T-helper 2 cell treated with Interferon-gamma antibody and Interleukin-4, amounts not matched to agents 5 μg/mL and 100 μg/mL, for 36 hours (primary cell): ENCODE measurements around the gene HPCAL1.

ENCODE experiments used
- DNase-seq: peaks from one replicate; pipeline ENCODE4 v3.0.0; 2021; ENCODE audit warnings: low spot score
- H3K27ac Mint-ChIP-seq: one replicate; pipeline ENCODE4 v1.8.0; 2021; ENCODE audit warnings: mild to moderate bottlenecking, mixed read lengths
- H3K27me3 Mint-ChIP-seq: one replicate; pipeline ENCODE4 v1.8.0; 2021; ENCODE audit warnings: low read depth, mixed read lengths
- H3K36me3 Mint-ChIP-seq: one replicate; pipeline ENCODE4 v1.8.0; 2021; ENCODE audit warnings: low read depth, mixed read lengths
- H3K4me1 Mint-ChIP-seq: one replicate; pipeline ENCODE4 v1.8.0; 2021; ENCODE audit warnings: low read depth, mixed read lengths
- H3K4me3 Mint-ChIP-seq: one replicate; pipeline ENCODE4 v1.8.0; 2022; ENCODE audit warnings: mild to moderate bottlenecking, moderate library complexity, mixed read lengths
- H3K9me3 Mint-ChIP-seq: one replicate; pipeline ENCODE4 v1.8.0; 2021; ENCODE audit warnings: mixed read lengths

The HPCAL1 gene

GRCh38 chr2:10354399-10354798, 51.7 kb downstream of the HPCAL1 start:
- Mint-ChIP-seq H3K27ac (no peak overlapping the region), H3K9me3 (no peaks in the 10 kb centered on the region), H3K4me1 (peaks cover 17% of the 10 kb centered on the region), H3K36me3 (peaks cover 4% of the 10 kb centered on the region), H3K4me3 (no peak overlapping the region), H3K27me3 (no peaks in the 10 kb centered on the region)
- DNase-seq, result no peak

GRCh38 chr2:10355471-10356438, 53.1 kb downstream of the HPCAL1 start:
- Mint-ChIP-seq H3K9me3 (no peaks in the 10 kb centered on the region), H3K27ac (no peak overlapping the region), H3K4me3 (no peak overlapping the region)

GRCh38 chr2:10356439-10356811, 53.7 kb downstream of the HPCAL1 start:
- Mint-ChIP-seq H3K9me3 (no peaks in the 10 kb centered on the region), H3K36me3 (peaks cover 6% of the 10 kb centered on the region), H3K27me3 (no peaks in the 10 kb centered on the region), H3K27ac (no peak overlapping the region), H3K4me1 (peaks cover 8% of the 10 kb centered on the region), H3K4me3 (no peak overlapping the region)
- DNase-seq, result no peak

More at GRCh38 chr2:10355471-10356438, 53.1 kb downstream of the HPCAL1 start:
- no peaks in the 10 kb centered on the region for H3K27me3 Mint-ChIP-seq
- H3K36me3 Mint-ChIP-seq, result peaks cover 5% of the 10 kb centered on the region
- no peak for DNase-seq
- H3K4me1 Mint-ChIP-seq, result peaks cover 13% of the 10 kb centered on the region

GRCh38 chr2:10357193-10358169, 54.8 kb downstream of the HPCAL1 start:
- Mint-ChIP-seq H3K27ac (no peak overlapping the region), H3K4me1 (peaks cover 6% of the 10 kb centered on the region)

GRCh38 chr2:10359246-10359645, 56.5 kb downstream of the HPCAL1 start:
- H3K4me1 Mint-ChIP-seq, result peaks cover 4% of the 10 kb centered on the region
- no peak overlapping the region for H3K27ac Mint-ChIP-seq
- no peak overlapping the region for H3K4me3 Mint-ChIP-seq
- no peak for DNase-seq
- H3K27me3 Mint-ChIP-seq, result no peaks in the 10 kb centered on the region
- peaks cover 6% of the 10 kb centered on the region for H3K36me3 Mint-ChIP-seq
- no peaks in the 10 kb centered on the region for H3K9me3 Mint-ChIP-seq

More at GRCh38 chr2:10357193-10358169, 54.8 kb downstream of the HPCAL1 start:
- DNase-seq, result no peak
- H3K27me3 Mint-ChIP-seq, result no peaks in the 10 kb centered on the region
- no peaks in the 10 kb centered on the region for H3K9me3 Mint-ChIP-seq
- H3K4me3 Mint-ChIP-seq, result no peak overlapping the region
- peaks cover 6% of the 10 kb centered on the region for H3K36me3 Mint-ChIP-seq

- DNase-seq, result no peak
- peaks cover 3% of the 10 kb centered on the region for H3K36me3 Mint-ChIP-seq
- peaks cover 4% of the 10 kb centered on the region for H3K4me1 Mint-ChIP-seq
- no peak overlapping the region for H3K27ac Mint-ChIP-seq
- H3K27me3 Mint-ChIP-seq, result no peaks in the 10 kb centered on the region
- no peaks in the 10 kb centered on the region for H3K9me3 Mint-ChIP-seq
- H3K4me3 Mint-ChIP-seq, result no peak overlapping the region
Observed at GRCh38 chr2:10359731-10360329, 57.1 kb downstream of the HPCAL1 start.

GRCh38 chr2:10360460-10360849, 57.8 kb downstream of the HPCAL1 start:
- Mint-ChIP-seq H3K4me1 (peaks cover 4% of the 10 kb centered on the region), H3K27ac (peak overlapping the region; percentile 32), H3K36me3 (peaks cover 2% of the 10 kb centered on the region), H3K4me3 (no peak overlapping the region), H3K27me3 (no peaks in the 10 kb centered on the region), H3K9me3 (no peaks in the 10 kb centered on the region)
- DNase-seq, result no peak

- peaks cover 4% of the 10 kb centered on the region for H3K4me1 Mint-ChIP-seq
- no peak for DNase-seq
- H3K4me3 Mint-ChIP-seq, result no peak overlapping the region
- peaks cover 2% of the 10 kb centered on the region for H3K36me3 Mint-ChIP-seq
- no peaks in the 10 kb centered on the region for H3K9me3 Mint-ChIP-seq
- H3K27me3 Mint-ChIP-seq, result no peaks in the 10 kb centered on the region
- peak overlapping the region; percentile 32 for H3K27ac Mint-ChIP-seq
Observed at GRCh38 chr2:10360850-10361588, 58.3 kb downstream of the HPCAL1 start.

- no peak overlapping the region for H3K27ac Mint-ChIP-seq
- DNase-seq, result no peak
- peaks cover 2% of the 10 kb centered on the region for H3K4me1 Mint-ChIP-seq
- H3K4me3 Mint-ChIP-seq, result no peak overlapping the region
- no peaks in the 10 kb centered on the region for H3K9me3 Mint-ChIP-seq
- peaks cover 2% of the 10 kb centered on the region for H3K36me3 Mint-ChIP-seq
- H3K27me3 Mint-ChIP-seq, result no peaks in the 10 kb centered on the region
Observed at GRCh38 chr2:10362096-10362897, 59.6 kb downstream of the HPCAL1 start.

GRCh38 chr2:10362898-10363454, 60.3 kb downstream of the HPCAL1 start:
- no peaks in the 10 kb centered on the region for H3K9me3 Mint-ChIP-seq
- H3K27me3 Mint-ChIP-seq, result no peaks in the 10 kb centered on the region
- peaks cover 2% of the 10 kb centered on the region for H3K4me1 Mint-ChIP-seq
- DNase-seq, result no peak
- no peak overlapping the region for H3K4me3 Mint-ChIP-seq
- H3K36me3 Mint-ChIP-seq, result peaks cover 2% of the 10 kb centered on the region
- H3K27ac Mint-ChIP-seq, result no peak overlapping the region

GRCh38 chr2:10363861-10364610, 61.3 kb downstream of the HPCAL1 start:
- Mint-ChIP-seq H3K9me3 (no peaks in the 10 kb centered on the region), H3K27me3 (no peaks in the 10 kb centered on the region), H3K4me1 (peaks cover 2% of the 10 kb centered on the region), H3K27ac (no peak overlapping the region), H3K4me3 (no peak overlapping the region), H3K36me3 (peaks cover 2% of the 10 kb centered on the region)
- no peak for DNase-seq

GRCh38 chr2:10365412-10365811, 62.7 kb downstream of the HPCAL1 start:
- H3K27ac Mint-ChIP-seq, result no peak overlapping the region
- peaks cover 2% of the 10 kb centered on the region for H3K36me3 Mint-ChIP-seq
- no peak overlapping the region for H3K4me3 Mint-ChIP-seq
- DNase-seq, result no peak
- no peaks in the 10 kb centered on the region for H3K9me3 Mint-ChIP-seq
- no peaks in the 10 kb centered on the region for H3K27me3 Mint-ChIP-seq
- H3K4me1 Mint-ChIP-seq, result peaks cover 2% of the 10 kb centered on the region
